GM18867 (cell line): ENCODE data around the gene SLC25A11.
"Not testable (repeated sequence)": the region's sequence is repeated elsewhere in the genome, so short reads cannot be mapped to it uniquely, and the experiment has no call there.

Source experiments
- ATAC-seq: cut with Tn5 transposase; IDR thresholded peaks from one replicate; pipeline ENCODE4 v1.9.1; 2021; ENCODE audit warnings: mild to moderate bottlenecking, moderate library complexity; ENCODE audit not compliant: unreplicated experiment

Gene SLC25A11

DNA sequence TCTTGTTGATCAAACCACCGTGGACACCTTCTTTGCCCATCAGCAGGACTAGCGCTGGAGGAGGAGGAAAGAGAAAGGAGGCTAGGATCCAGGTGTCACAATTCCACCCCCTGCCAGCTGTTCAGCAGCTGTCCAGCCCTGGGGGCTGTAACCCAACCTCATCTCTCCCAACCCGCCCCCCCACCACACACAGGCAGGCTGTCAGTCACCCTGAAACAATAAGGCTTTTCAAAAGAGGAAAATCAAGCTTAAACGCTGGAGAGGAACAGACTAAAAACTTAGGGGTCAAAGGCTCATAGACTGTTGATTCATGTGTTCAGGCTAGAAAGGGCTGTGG is 6.1 kb upstream of the SLC25A11 start:
- no peak for ATAC-seq

DNA sequence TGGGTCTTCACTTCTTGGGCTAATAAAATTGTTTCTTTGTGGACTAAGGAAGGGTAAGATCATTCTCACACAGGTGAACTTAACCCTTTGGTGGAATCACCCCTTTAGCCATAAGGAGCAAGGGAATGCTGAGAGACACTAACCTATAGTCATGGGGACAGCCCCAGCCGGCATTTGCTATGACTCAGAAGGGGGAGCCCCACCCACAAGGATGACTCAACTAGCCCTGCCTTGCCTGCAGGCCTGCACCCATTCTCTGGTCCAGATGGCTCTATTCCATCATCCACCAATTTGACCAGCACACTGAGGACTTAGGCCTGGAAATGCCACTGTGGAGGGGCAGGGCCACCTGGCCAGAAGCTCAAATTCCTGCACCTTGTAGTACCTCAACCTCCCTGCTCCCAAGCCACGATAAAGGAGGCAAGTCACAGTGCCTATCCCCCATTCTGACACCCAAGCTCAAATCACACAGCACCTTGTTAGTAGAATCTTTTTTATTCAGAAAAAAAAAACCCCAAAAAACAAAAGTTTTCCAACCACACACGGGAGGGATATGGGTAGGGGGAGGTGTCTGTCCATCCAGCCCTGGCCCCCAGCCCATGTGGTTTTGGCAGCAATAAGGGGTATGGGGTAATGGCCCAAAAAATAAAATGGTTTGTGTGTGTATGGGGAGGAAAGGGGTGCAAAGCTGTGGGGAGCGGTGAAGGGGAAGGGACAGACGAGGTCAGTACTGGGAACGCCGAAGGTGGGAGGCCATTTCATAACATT is 5.5 kb upstream of the SLC25A11 start:
- no peak for ATAC-seq

DNA sequence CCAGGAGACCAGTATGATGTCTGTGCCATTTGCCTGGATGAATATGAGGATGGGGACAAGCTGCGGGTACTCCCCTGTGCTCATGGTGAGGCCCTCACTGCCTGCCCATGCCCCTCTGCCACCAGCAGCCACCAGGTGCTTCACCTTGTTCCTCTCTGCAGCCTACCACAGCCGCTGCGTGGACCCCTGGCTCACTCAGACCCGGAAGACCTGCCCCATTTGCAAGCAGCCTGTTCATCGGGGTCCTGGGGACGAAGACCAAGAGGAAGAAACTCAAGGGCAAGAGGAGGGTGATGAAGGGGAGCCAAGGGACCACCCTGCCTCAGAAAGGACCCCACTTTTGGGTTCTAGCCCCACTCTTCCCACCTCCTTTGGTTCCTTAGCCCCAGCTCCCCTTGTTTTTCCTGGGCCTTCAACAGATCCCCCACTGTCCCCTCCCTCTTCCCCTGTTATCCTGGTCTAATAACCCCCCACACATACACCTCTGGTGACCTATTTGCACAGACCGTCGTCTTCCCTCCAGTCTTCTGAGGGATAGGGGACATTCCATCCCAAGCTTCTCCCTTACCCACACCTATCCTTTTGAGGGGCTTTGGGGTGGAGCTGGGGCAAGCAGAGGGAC is 4.8 kb upstream of the SLC25A11 start:
- no peak for ATAC-seq

DNA sequence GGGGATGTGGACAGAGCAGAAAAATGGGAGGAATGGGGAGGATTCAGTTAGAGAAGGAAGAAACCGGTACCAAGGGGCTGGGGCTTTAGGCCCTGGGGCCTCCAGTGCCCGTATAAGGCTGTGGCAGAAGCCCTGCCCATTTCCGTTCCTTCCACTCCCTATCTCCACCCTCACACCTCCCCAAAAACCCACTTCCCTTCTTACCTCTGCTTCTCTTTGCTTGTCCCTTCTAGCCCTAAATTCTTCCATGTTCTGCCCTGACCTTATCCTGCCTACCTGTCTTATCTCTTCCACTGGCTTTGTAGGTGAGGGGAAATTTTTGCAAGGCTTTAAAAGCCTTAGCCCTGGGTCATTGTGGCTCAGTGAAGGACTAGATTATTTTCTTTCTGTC is 4.3 kb upstream of the SLC25A11 start:
- ATAC-seq = no peak

DNA sequence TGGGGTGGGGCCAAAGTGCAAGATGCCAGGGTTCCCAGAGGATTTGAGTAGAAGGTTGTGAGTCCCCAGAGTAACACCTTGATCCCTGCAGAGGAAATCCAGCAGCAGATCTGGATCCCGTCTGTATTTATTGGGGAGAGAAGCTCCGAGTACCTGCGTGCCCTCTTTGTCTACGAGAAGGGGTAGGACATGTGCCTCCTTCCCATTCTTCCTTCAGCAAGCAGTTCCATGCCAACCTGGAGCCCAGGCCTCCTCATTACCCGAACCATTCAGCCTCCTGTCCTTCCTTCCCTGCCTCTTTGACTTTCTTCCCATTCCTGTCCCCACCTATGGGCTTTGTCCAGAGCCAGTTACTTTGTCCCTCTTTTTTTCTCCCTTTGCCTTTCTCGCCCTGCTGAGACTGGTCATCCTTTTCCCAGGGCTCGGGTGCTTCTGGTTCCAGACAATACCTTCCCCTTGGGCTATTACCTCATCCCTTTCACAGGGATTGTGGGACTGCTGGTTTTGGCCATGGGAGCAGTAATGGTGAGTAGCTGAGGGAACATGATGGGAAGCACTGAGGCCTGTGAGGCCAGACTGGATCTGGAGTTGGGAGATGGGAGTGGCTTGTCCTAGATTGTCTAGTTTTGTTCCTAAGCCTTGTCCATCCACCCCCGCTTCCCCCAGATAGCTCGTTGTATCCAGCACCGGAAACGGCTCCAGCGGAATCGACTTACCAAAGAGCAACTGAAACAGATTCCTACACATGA is 3.1 kb upstream of the SLC25A11 start:
- no peak for ATAC-seq

DNA sequence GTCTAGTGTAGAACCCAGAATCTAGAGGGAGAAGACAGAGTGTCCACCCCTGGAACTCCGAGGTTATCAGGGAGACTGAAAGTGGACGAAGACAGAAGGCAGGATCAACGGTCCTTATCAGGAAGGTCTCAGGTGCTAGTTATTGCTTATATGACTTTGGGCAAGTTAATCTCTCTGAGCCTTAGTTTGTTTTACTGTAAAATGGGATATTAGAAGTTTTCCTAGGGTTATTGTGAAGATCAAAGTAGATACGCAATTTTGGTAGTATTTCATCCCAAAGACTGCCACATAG is 1.4 kb upstream of the SLC25A11 start:
- no peak for ATAC-seq

DNA sequence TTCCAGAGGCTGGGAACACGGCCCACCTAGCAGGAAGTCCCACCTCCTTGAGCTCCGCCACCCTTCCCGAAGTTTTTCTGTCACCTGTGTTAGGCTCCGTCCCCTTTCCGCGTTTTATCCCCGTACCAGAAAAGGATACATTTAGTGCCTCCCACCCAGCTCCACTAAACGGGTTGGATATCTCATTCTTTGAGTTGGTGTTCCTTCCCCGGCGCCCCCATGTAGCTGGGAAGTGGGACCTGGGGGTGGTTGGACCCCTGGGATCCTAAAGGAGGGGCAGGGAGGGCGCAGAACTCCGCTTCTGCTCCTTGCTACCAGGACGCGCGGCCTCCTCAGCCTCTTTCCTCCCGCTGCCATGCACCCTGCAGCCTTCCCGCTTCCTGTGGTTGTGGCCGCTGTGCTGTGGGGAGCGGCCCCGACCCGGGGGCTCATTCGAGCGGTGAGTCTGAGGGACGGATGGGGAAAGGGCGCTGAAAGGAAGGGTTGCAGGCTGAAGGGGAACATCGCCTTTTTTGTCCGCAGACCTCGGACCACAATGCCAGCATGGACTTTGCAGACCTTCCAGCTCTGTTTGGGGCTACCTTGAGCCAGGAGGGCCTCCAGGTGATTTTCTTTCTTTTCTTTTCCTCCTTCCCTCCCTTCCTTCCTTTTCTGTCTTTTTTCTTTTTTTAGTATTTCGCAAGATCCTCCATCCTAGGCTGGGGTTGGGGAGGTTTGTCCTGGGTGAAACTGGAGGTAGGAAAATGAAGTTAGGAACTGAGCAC is 891 bp upstream of the SLC25A11 start:
- ATAC-seq = no peak

DNA sequence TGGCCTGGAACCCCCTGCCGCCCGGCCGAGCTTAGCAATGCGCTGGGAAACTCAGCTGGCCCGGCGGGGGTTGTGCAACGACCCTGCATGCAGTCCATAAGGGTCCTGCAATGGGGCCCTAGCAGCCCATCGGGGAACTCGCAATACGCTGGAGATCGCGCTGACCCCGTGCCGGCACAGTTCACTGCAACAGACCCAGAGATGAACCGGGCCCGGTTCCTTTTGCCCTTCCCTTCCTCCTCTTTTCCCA is 375 bp downstream of the SLC25A11 start:
- ATAC-seq = peak; percentile 12

DNA sequence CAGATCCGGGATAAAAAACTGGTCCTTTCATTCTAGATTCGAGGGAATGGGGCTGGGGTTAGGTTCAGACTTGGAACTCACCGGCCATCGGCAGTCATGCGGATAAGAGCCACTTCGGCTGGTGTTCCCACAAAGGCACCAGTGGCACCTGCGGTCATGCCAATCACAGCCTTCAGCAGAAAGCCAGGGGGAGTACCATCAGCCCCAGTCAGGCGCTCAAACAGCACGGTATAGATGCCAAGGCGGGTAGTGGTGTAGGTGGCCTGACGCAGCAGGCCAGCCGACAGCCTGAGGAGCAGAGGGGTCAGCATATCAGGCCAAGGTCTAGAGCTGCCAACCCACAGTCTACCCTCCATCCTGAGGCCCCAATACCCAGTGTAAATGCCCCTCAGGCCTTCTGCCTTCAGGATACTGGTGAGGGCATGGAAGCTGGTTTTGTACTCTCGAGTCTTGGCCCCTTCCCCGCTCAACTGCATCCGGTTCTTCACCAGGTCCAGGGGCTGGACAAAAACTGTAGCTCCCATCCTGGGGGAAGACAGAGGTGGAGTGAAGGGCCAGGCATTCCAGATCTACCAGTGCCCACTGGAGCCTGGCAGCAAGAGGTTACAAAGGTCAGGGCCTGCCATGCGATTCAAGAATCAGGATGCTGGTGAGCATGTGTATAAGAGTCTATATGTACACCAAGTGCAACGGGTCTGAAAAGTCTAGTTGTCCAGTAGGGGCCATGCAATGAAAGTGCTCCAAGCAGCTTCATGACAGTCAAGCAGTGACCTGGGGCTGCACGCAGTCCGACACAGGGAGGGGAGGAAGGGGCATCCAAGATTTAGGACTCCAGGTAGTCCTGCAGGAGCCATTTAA is 929 bp downstream of the SLC25A11 start:
- ATAC-seq = no peak

DNA sequence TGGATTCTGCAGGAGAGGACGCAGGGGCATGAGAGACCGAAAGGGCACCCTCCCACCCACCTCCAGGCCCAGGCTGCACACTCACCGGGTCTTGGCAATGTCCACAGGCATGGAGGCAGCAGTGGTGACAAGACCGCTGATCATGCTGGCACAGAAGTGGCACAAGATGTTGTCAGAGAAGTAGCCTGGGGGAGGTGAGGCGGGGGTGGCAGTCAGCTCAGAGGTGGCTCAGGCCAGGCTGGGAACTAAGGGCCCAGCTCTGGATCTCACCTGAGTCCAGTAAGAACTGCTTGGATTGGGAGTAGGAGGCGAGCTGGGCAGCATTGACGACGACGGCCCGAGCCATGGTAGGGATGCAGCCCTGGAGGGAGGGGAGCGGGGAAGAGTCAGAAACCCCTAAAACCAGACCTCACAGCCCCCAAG is 1.8 kb downstream of the SLC25A11 start:
- no peak for ATAC-seq

DNA sequence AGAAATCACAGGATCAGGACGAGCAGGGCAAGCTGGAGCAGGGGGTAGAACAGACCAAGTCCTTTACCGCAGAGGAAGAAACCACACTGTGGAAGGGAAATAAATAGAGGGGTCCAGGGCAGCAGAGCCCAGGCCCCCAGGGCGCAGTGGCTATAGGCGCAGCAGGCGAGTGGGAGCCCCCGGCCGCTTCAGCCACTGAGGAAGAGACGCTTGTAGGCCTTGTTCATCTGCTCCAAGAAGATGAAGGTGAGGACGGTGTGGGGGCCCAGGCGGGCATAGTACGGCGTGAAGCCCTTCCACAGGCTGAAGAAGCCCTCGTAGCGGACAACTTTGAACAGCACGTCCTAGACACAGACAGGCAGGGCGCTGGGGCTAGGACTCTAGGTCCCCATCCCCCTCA is 2.3 kb downstream of the SLC25A11 start:
- ATAC-seq = no peak

DNA sequence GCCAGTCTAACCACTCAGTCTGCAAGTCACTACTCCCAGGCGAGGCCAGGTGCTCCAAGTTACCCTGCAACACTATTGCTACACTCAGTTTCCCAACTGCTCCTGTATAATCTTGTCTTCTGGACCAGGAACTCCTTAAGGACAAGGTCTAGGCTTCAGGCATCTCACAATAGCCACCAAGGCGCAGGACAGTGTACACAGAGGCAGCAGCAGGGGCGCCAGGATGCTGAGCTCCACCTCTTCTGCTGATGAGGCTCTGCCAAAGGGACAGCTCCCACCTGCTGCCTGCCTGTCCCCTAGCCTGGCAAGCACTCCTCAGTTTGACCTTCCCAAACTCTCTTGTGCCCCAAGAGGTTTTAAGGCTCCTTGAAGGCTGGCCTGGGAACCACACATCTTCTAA is 3.4 kb downstream of the SLC25A11 start:
- no peak for ATAC-seq

DNA sequence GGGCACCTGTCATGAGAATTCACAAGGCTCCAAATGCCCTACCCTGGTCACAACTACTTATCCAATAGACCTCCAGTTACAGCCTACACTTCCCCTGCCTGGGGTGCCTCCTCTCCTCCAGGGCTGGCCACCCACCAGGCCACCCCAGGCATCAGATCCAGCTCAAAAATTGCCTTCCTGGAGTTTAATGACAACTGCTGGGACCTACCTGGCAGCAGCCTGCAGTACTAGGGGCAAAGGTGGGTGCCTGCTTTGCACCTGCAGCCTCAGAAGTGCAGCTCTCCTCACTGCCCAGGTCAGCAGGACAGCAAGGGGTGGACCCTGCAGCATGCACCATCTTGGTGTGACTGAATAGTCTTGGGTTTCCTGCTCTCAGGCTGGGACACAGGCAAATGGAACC is 4.2 kb downstream of the SLC25A11 start:
- ATAC-seq = no peak

DNA sequence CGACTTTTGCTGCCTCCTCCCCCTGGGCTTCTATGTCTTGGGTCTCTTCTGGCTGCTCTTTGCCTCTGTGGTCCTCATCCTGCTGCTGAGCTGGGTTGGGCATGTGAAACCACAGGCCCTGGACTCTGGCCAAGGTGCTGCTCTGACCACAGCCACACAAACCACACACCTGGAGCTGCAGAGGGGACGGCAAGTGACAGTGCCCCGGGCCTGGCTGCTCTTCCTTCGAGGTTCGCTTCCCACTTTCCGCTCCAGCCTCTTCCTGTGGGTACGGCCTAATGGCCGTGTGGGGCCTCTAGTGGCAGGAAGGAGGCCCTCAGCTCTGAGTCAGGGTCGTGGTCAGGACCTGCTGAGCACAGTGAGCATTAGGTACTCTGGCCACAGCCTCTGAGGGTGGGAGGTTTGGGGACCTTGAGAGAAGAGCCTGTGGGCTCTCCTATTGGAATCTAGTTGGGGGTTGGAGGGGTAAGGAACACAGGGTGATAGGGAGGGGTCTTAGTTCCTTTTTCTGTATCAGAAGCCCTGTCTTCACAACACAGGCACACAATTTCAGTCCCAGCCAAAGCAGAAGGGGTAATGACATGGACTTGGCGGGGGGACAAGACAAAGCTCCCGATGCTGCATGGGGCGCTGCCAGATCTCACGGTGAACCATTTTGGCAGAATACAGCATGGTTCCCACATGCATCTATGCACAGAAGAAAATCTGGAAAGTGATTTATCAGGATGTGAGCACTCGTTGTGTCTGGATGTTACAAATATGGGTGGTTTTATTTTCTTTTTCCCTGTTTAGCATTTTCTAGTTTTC is 5.5 kb downstream of the SLC25A11 start:
- no peak for ATAC-seq

DNA sequence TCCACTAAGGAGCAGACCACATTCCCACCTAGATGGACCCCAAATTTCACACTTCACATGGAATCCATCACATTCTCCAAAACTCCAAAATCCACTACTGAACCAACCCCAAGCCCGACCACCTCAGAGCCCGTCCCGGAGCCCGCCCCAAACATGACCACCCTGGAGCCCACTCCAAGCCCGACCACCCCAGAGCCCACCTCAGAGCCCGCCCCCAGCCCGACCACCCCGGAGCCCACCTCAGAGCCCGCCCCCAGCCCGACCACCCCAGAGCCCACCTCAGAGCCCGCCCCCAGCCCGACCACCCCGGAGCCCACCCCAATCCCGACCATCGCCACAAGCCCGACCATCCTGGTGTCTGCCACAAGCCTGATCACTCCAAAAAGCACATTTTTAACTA is 6.2 kb downstream of the SLC25A11 start:
- ATAC-seq = no peak

DNA sequence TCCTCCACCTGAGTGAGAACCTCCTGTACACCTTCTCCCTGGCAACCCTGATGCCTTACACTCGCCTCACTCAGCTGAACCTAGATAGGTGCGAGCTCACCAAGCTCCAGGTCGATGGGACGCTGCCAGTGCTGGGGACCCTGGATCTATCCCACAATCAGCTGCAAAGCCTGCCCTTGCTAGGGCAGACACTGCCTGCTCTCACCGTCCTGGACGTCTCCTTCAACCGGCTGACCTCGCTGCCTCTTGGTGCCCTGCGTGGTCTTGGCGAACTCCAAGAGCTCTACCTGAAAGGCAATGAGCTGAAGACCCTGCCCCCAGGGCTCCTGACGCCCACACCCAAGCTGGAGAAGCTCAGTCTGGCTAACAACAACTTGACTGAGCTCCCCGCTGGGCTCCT is 7.1 kb downstream of the SLC25A11 start:
- no peak for ATAC-seq

DNA sequence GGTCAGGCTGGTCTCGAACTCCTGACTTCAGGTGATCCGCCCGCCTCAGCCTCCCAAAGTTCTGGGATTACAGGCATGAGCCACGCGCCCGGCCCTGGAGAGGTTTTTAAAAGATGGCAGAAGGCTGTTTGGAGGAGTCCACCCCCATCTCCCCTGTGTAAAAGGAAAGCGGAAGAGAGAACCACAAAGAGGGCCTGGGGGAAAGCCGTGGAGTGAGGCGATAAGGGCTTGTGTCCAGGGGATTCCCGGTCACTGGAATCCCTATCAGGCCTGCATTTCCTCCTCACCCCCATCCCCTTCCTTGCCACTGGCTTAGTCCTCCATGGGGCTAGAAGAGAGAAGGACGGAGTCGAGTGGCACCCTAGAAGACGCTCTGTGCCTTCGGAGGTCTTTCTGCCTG is 7.9 kb downstream of the SLC25A11 start, which contains the start of gene GP1BA:
Gene GP1BA (plus strand): TSS at position 315 of the 400 bp plus-strand sequence. CDS start 328 bp downstream, outside the sequence.
- ATAC-seq = no peak

DNA sequence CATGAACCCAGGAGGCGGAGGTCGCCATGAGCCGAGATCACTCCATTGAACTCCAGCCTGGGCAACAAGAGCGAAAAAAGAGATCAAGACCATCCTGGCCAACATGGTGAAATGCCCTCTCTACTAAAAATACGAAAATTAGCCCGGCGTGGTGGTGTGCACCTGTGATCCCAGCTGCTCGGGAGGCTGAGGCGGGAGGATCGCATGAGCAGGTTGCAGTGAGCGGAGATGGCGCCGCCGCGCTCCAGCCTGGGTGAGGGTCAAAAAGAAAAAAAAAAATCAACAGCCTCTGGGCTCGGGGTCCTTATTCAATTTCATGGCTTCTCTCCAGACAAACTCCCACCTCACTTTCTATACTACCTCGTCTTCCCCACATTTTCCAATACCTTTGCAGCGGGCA is 11.0 kb downstream of the SLC25A11 start:
- ATAC-seq = no peak

DNA sequence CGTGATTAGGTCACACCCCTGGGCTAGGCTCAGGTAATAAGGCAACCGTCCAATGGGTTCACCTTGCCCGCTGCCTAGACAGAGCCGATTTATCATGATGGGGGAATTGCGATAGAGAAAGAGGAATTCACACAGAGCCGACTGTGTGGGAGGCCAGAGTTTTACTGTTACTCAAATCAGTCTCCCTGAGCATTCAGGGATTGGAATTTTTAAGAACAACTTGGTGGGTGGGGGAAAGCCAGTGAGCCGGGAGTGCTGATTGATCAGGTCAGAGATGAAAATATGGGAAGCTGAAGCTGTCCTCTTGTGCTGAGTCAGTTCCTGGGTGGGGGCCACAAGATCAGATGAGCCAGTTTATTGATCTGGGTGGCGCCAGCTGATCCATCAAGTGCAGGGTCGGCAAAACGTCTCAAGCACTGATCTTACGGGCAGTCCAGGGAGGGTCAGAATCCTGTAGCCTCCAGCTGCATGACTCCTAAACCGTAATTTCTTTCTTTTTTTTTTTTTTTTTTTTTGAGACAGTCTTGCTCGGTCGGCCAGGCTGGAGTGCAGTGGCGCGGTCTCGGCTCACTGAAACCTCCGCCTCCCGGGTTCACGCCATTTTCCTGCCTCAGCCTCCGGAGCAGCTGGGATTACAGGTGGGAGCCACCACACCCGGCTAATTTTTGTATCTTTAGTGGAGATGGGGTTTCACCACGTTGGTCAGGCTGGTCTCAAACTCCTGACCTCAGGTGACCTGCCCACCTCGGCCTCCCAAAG is 13.1 kb downstream of the SLC25A11 start:
- ATAC-seq = not testable (repeated sequence)
